Tibial artery (tissue), 4 donors: Measurements from ENCODE around the gene RTN4RL2.

Source experiments
- DNase-seq, 2 donors: peaks; one replicate each; pipeline ENCODE4 v3.0.0-alpha.2; 2019
- H3K27ac ChIP-seq, 2 donors: fragments of 200-600 bp; sonication (generic) in 1 of 2; 1 replicate in 1 of 2; 2 replicates in 1 of 2; pipeline ENCODE4 v1.5.1; 2018 to 2019; ENCODE audit warnings: mild to moderate bottlenecking in 1 of 2
- H3K27me3 ChIP-seq, 2 donors: fragments of 200-600 bp; sonication (generic) in 1 of 2; one replicate each; pipeline versions ENCODE4 v1.5.1 to v1.6.0; 2016 to 2019
- H3K36me3 ChIP-seq, 3 donors: fragments of 200-600 bp; sonication (generic) in 2 of 3; one replicate each; pipeline ENCODE4 v1.5.1; 2016 to 2019; ENCODE audit warnings: mild to moderate bottlenecking in 2 of 3
- H3K4me1 ChIP-seq, 4 donors: fragments of 200-600 bp; sonication (generic) in 2 of 4; 1 replicate in 3 of 4; 2 replicates in 1 of 4; pipeline ENCODE4 v1.5.1; 2016 to 2019
- H3K4me3 ChIP-seq, 2 donors: fragments of 200-600 bp; sonication (generic) in 1 of 2; 1 replicate in 1 of 2; 2 replicates in 1 of 2; pipeline ENCODE4 v1.5.1; 2018 to 2019; ENCODE audit warnings: mild to moderate bottlenecking in 2 of 2
- H3K9me3 ChIP-seq, 3 donors: fragments of 200-600 bp; sonication (generic) in 1 of 3; one replicate each; pipeline ENCODE4 v1.5.1; 2016 to 2019
- CTCF ChIP-seq, 2 experiments: fragments of 200-600 bp in 1 of 2; fragments of 450-650 bp in 1 of 2; IDR thresholded peaks; one replicate each; pipeline ENCODE4 v1.5.1; 2017 to 2019; ENCODE audit warnings: antibody characterized with exemption in 2 of 2, mild to moderate bottlenecking in 1 of 2, moderate library complexity in 1 of 2
- intact Hi-C: fragments of 100-400 bp; cut with DNase I; formaldehyde crosslinking; loops from one replicate; pipeline ENCODE4 v1.15.0; 2023; ENCODE audit warnings: low total_unique reads

RTN4RL2 gene

GRCh38 chr11:57463671-57464538 is 3.6 kb downstream of the RTN4RL2 start:
- intact Hi-C loops = no loop called here
- TF ChIP-seq CTCF (IDR thresholded peaks at IDR 0.05) = no peak
- Histone ChIP-seq H3K27ac (no peak overlapping the region), H3K36me3 (no peaks in the 10 kb centered on the region), H3K4me1 (peaks cover 0 to 23% (median 21%) of the 10 kb centered on the region in 4 donors), H3K9me3 (no peaks in the 10 kb centered on the region), H3K4me3 (no peak overlapping the region), H3K27me3 (peaks cover 0 to 45% of the 10 kb centered on the region in 2 donors)
- no peak for DNase-seq

GRCh38 chr11:57464539-57465181 is 4.3 kb downstream of the RTN4RL2 start:
- Histone ChIP-seq H3K4me1 (peaks cover 0 to 16% (median 13%) of the 10 kb centered on the region in 4 donors), H3K27ac (no peak overlapping the region), H3K9me3 (no peaks in the 10 kb centered on the region), H3K27me3 (peaks cover 0 to 37% of the 10 kb centered on the region in 2 donors), H3K4me3 (no peak overlapping the region), H3K36me3 (no peaks in the 10 kb centered on the region)
- DNase-seq = no peak
- intact Hi-C loops = no loop called here
- TF ChIP-seq CTCF (IDR thresholded peaks at IDR 0.05) = no peak

GRCh38 chr11:57466680-57467079 is 6.4 kb downstream of the RTN4RL2 start:
- intact Hi-C loops = no loop called here
- no peak for DNase-seq
- no peak for TF ChIP-seq CTCF (IDR thresholded peaks at IDR 0.05)

GRCh38 chr11:57467508-57468157 is 7.3 kb downstream of the RTN4RL2 start:
- no peak for TF ChIP-seq CTCF (IDR thresholded peaks at IDR 0.05)
- H3K27me3 ChIP-seq = peaks cover 0 to 29% of the 10 kb centered on the region in 2 donors
- no peaks in the 10 kb centered on the region for H3K4me1 ChIP-seq
- H3K9me3 ChIP-seq = no peaks in the 10 kb centered on the region
- no peak for DNase-seq
- no peaks in the 10 kb centered on the region for H3K36me3 ChIP-seq
- no peak overlapping the region for H3K27ac ChIP-seq
- H3K4me3 ChIP-seq = no peak overlapping the region
- intact Hi-C loops = no loop called here

More at GRCh38 chr11:57466680-57467079, 6.4 kb downstream of the RTN4RL2 start:
- Histone ChIP-seq H3K27me3 (peaks cover 0 to 26% of the 10 kb centered on the region in 2 donors), H3K36me3 (no peaks in the 10 kb centered on the region), H3K27ac (no peak overlapping the region), H3K4me1 (no peaks in the 10 kb centered on the region), H3K9me3 (no peaks in the 10 kb centered on the region), H3K4me3 (no peak overlapping the region)

- H3K4me3 ChIP-seq = no peak overlapping the region
- H3K27me3 ChIP-seq = peaks cover 0 to 32% of the 10 kb centered on the region in 2 donors
- H3K4me1 ChIP-seq = no peaks in the 10 kb centered on the region
- no peak for TF ChIP-seq CTCF (IDR thresholded peaks at IDR 0.05)
- H3K36me3 ChIP-seq = no peaks in the 10 kb centered on the region
- intact Hi-C loops = no loop called here
- no peak overlapping the region for H3K27ac ChIP-seq
- no peaks in the 10 kb centered on the region for H3K9me3 ChIP-seq
- no peak for DNase-seq
These were observed 7.9 kb downstream of the RTN4RL2 start for GRCh38 chr11:57468276-57468675.
